A549 (cell line): ENCODE measurements around the gene GGTLC2.

ENCODE experiments used
- CTCF ChIP-seq: fragments of >200 bp; sonication (Bioruptor Twin); formaldehyde crosslinking; IDR thresholded peaks from 3 replicates; pipeline ENCODE4 v1.5.1; 2016
- EP300 ChIP-seq, 2 experiments: fragments of >200 bp; sonication (Bioruptor Twin); formaldehyde crosslinking; IDR thresholded peaks; 2 replicates in 1 of 2; 3 replicates in 1 of 2; pipeline ENCODE4 v1.6.1; 2016 to 2017
- HDAC2 ChIP-seq: fragments of 200-600 bp; sonication (generic); IDR thresholded peaks from 2 replicates; pipeline ENCODE4 v1.6.1; 2016
- HOXB5 ChIP-seq: fragments of 250-450 bp; sonication (Bioruptor Pico); IDR thresholded peaks from 2 replicates; pipeline ENCODE4 v1.5.0; 2020; ENCODE audit warnings: mild to moderate bottlenecking, moderate library complexity
- MYC ChIP-seq: IDR thresholded peaks from 2 replicates; pipeline ENCODE4 v1.6.1; 2012; ENCODE audit warnings: mild to moderate bottlenecking, inconsistent platforms, low read length, improper control_type of control experiment, borderline replicate concordance
- NFE2L2 ChIP-seq: fragments of 150-350 bp; conservative IDR thresholded peaks from 2 replicates; pipeline ENCODE4 v1.6.1; 2014; ENCODE audit warnings: low read length
- NR3C1 ChIP-seq: fragments of >200 bp; sonication (Bioruptor Twin); formaldehyde crosslinking; IDR thresholded peaks from 3 replicates; pipeline ENCODE4 v1.6.1; 2017
- POLR2A ChIP-seq: IDR thresholded peaks from 2 replicates; pipeline ENCODE4 v1.6.1; 2012; ENCODE audit warnings: mild to moderate bottlenecking, low read length
- REST ChIP-seq: fragments of 200-600 bp; sonication (generic); IDR thresholded peaks from 2 replicates; pipeline ENCODE4 v1.6.1; 2016; ENCODE audit warnings: antibody characterized with exemption, mild to moderate bottlenecking, moderate library complexity
- RFX5 ChIP-seq: fragments of 450-650 bp; IDR thresholded peaks from 2 replicates; pipeline ENCODE4 v1.7.1; 2014; ENCODE audit warnings: antibody characterized with exemption, mild to moderate bottlenecking, moderate library complexity

- TF ChIP-seq REST (no peak), NFE2L2 (no peak), HDAC2 (no peak), CTCF (no peak), EP300 (IDR thresholded peaks at IDR 0.05) (no peak), RFX5 (no peak), NR3C1 (no peak), POLR2A (no peak), MYC (no peak), HOXB5 (CRISPR knock-in tag) (no peak)
Observed at GRCh38 chr22:22693531-22693884, 49.1 kb downstream of the GGTLC2 start.
